IMR-90 (cell line): ENCODE measurements around the gene CTIF. TPM values are rescaled to one million over a fixed set of nuclear protein-coding genes. Genes with fewer than 3 reads are reported as not detected.

Experiments
- ATAC-seq: fragments of 200-7000 bp; cut with Tn5 transposase; 2 replicates; pipeline ENCODE4 v1.9.1; 2020; ENCODE audit warnings: low read depth, mild to moderate bottlenecking, moderate library complexity
- BruUV-seq: library from RNA; stranded (reverse); fragments of 400-500 nt; replicated peaks from 2 replicates; lab custom pipeline; 2021; lab: Mats Ljungman, UMichigan
- CTCF ChIA-PET: fragments of 300-600 bp; formaldehyde crosslinking; extraction: SDS; loops from one replicate; lab custom pipeline; 2021; ENCODE audit warnings: antibody characterized with exemption; lab: Yijun Ruan, JAX
- POLR2A ChIA-PET: fragments of 300-600 bp; sonication (Branson Sonifier 250); formaldehyde crosslinking; loops from one replicate; lab custom pipeline; 2022; ENCODE audit warnings: antibody characterized with exemption; ENCODE audit not compliant: unreplicated experiment; lab: Charles Lee
- DNase-seq: peaks from one replicate; pipeline ENCODE4 v3.0.0; 2013
- H2AFZ ChIP-seq: replicated peaks from 2 replicates; pipeline ENCODE3; 2013; ENCODE audit warnings: low read length, mild to moderate bottlenecking; ENCODE audit not compliant: poor library complexity
- H2AK5ac ChIP-seq: 2 replicates; pipeline ENCODE4 v1.6.1; 2013; ENCODE audit warnings: low read depth, low read length, inconsistent platforms
- H2AK9ac ChIP-seq: replicated peaks from 2 replicates; pipeline ENCODE3; 2013; ENCODE audit warnings: mild to moderate bottlenecking, low read depth, low read length, moderate library complexity; ENCODE audit not compliant: poor library complexity
- H2BK120ac ChIP-seq: 2 replicates; pipeline ENCODE4 v1.6.1; 2013; ENCODE audit warnings: low read depth, low read length, inconsistent platforms
- H2BK15ac ChIP-seq: 3 replicates; pipeline ENCODE4 v1.6.1; 2013; ENCODE audit warnings: low read depth, low read length, inconsistent platforms
- H2BK20ac ChIP-seq: 2 replicates; pipeline ENCODE4 v1.6.1; 2013; ENCODE audit warnings: low read depth, mild to moderate bottlenecking, inconsistent platforms, low read length, moderate library complexity
- H2BK5ac ChIP-seq: 2 replicates; pipeline ENCODE4 v1.6.1; 2013; ENCODE audit warnings: mild to moderate bottlenecking, low read depth, low read length, inconsistent platforms; ENCODE audit not compliant: poor library complexity, severe bottlenecking
- H3K14ac ChIP-seq: replicated peaks from 2 replicates; pipeline ENCODE4 v1.6.1; 2013; ENCODE audit warnings: low read depth, low read length, inconsistent platforms
- H3K18ac ChIP-seq: 2 replicates; pipeline ENCODE4 v1.6.1; 2013; ENCODE audit warnings: low read depth, low read length, control low read depth
- H3K23ac ChIP-seq: 2 replicates; pipeline ENCODE4 v1.6.1; 2013; ENCODE audit warnings: low read depth, low read length, inconsistent platforms
- H3K27ac ChIP-seq: 2 replicates; pipeline ENCODE4 v1.5.1; 2013; ENCODE audit warnings: mild to moderate bottlenecking, control low read depth, low read length; ENCODE audit not compliant: insufficient read depth
- H3K27me3 ChIP-seq: 2 replicates; pipeline ENCODE4 v1.6.1; 2013; ENCODE audit warnings: low read length; ENCODE audit not compliant: control insufficient read depth, insufficient read depth
- H3K36me3 ChIP-seq: 2 replicates; pipeline ENCODE4 v1.6.1; 2013; ENCODE audit warnings: low read length, mixed read lengths; ENCODE audit not compliant: control insufficient read depth, insufficient read depth
- H3K4ac ChIP-seq: 2 replicates; pipeline ENCODE4 v1.6.1; 2013; ENCODE audit warnings: low read depth, low read length, inconsistent platforms
- H3K4me1 ChIP-seq: 2 replicates; pipeline ENCODE4 v1.6.1; 2013; ENCODE audit warnings: low read length, mixed read lengths; ENCODE audit not compliant: control insufficient read depth, insufficient read depth
- H3K4me2 ChIP-seq: 2 replicates; pipeline ENCODE4 v1.6.1; 2013; ENCODE audit warnings: low read depth, mild to moderate bottlenecking, control low read depth, low read length, moderate library complexity
- H3K4me3 ChIP-seq: 2 replicates; pipeline ENCODE4 v1.5.1; 2013; ENCODE audit warnings: low read depth, mild to moderate bottlenecking, control low read depth, low read length, moderate library complexity; ENCODE audit not compliant: insufficient read depth
- H3K56ac ChIP-seq: 2 replicates; pipeline ENCODE4 v1.6.1; 2013; ENCODE audit warnings: low read length, inconsistent platforms; ENCODE audit not compliant: insufficient read depth; ENCODE audit errors: extremely low read depth
- H3K79me1 ChIP-seq, 2 experiments: 2 replicates each; pipeline ENCODE4 v1.6.1; 2013; ENCODE audit warnings: low read length in 2 of 2, inconsistent platforms in 1 of 2, low read depth in 1 of 2
- H3K9ac ChIP-seq: 2 replicates; pipeline ENCODE4 v1.6.1; 2013; ENCODE audit warnings: low read depth, low read length, control low read depth
- H3K9me1 ChIP-seq: 2 replicates; pipeline ENCODE4 v1.6.1; 2013; ENCODE audit warnings: low read length, inconsistent platforms; ENCODE audit not compliant: insufficient read depth
- H3K9me3 ChIP-seq: 2 replicates; pipeline ENCODE4 v1.6.1; 2013; ENCODE audit warnings: low read length; ENCODE audit not compliant: control insufficient read depth, insufficient read depth
- H4K20me1 ChIP-seq: 2 replicates; pipeline ENCODE4 v1.6.1; 2013; ENCODE audit warnings: low read length, inconsistent platforms; ENCODE audit not compliant: insufficient read depth
- H4K5ac ChIP-seq: 2 replicates; pipeline ENCODE4 v1.6.1; 2013; ENCODE audit warnings: mild to moderate bottlenecking, low read depth, low read length, control low read depth
- H4K8ac ChIP-seq, 2 experiments: 2 replicates each; pipeline ENCODE4 v1.6.1; 2013; ENCODE audit warnings: low read depth in 2 of 2, low read length in 2 of 2, control low read depth in 1 of 2, inconsistent platforms in 1 of 2
- H4K91ac ChIP-seq: 2 replicates; pipeline ENCODE4 v1.6.1; 2013; ENCODE audit warnings: low read depth, low read length, inconsistent platforms; ENCODE audit not compliant: insufficient read depth
- BHLHE40 ChIP-seq: fragments of 150-350 bp; IDR thresholded peaks from 2 replicates; pipeline ENCODE4 v1.6.1; 2016; ENCODE audit warnings: mild to moderate bottlenecking, low read depth, low read length
- CEBPB ChIP-seq: IDR thresholded peaks from 2 replicates; pipeline ENCODE4 v1.6.1; 2012; ENCODE audit warnings: low read depth, low read length, improper control_type of control experiment
- CHD1 ChIP-seq: IDR thresholded peaks from 2 replicates; pipeline ENCODE4 v1.6.1; 2012; ENCODE audit warnings: low read depth, low read length, improper control_type of control experiment
- CTCF ChIP-seq: conservative IDR thresholded peaks from 2 replicates; pipeline ENCODE4 v1.5.1; 2012; ENCODE audit warnings: mild to moderate bottlenecking, low read depth, low read length, improper control_type of control experiment
- ELK1 ChIP-seq: fragments of 150-350 bp; IDR thresholded peaks from 2 replicates; pipeline ENCODE4 v1.6.1; 2016; ENCODE audit warnings: low read depth, mild to moderate bottlenecking, low read length, moderate library complexity, borderline replicate concordance
- FOS ChIP-seq: fragments of 150-350 bp; IDR thresholded peaks from 2 replicates; pipeline ENCODE4 v1.6.1; 2016; ENCODE audit warnings: low read depth, low read length
- MAFK ChIP-seq: IDR thresholded peaks from 2 replicates; pipeline ENCODE4 v1.6.1; 2012; ENCODE audit warnings: low read depth, low read length, improper control_type of control experiment
- MAZ ChIP-seq: IDR thresholded peaks from 2 replicates; pipeline ENCODE4 v1.6.1; 2012; ENCODE audit warnings: low read depth, mild to moderate bottlenecking, low read length, improper control_type of control experiment, moderate library complexity, borderline replicate concordance
- MXI1 ChIP-seq: IDR thresholded peaks from 2 replicates; pipeline ENCODE4 v1.6.1; 2012; ENCODE audit warnings: low read depth, mild to moderate bottlenecking, low read length, moderate library complexity, borderline replicate concordance
- NFE2L2 ChIP-seq: fragments of 150-350 bp; IDR thresholded peaks from 2 replicates; pipeline ENCODE4 v1.6.1; 2016; ENCODE audit warnings: low read depth, mild to moderate bottlenecking, low read length
- POLR2A ChIP-seq: IDR thresholded peaks from 2 replicates; pipeline ENCODE4 v1.6.1; 2012; ENCODE audit warnings: mild to moderate bottlenecking, low read depth, low read length
- RAD21 ChIP-seq: IDR thresholded peaks from 2 replicates; pipeline ENCODE4 v1.6.1; 2012; ENCODE audit warnings: low read length, improper control_type of control experiment
- RCOR1 ChIP-seq: IDR thresholded peaks from 2 replicates; pipeline ENCODE4 v1.6.1; 2012; ENCODE audit warnings: mild to moderate bottlenecking, low read length, improper control_type of control experiment; ENCODE audit not compliant: insufficient replicate concordance
- RFX5 ChIP-seq: IDR thresholded peaks from 2 replicates; pipeline ENCODE4 v1.8.0; 2012; ENCODE audit warnings: low read depth, mild to moderate bottlenecking, low read length, moderate library complexity
- SMC3 ChIP-seq: fragments of 150-350 bp; IDR thresholded peaks from 2 replicates; pipeline ENCODE4 v1.6.1; 2016; ENCODE audit warnings: low read depth, mild to moderate bottlenecking, antibody characterized with exemption, low read length, moderate library complexity
- USF2 ChIP-seq: fragments of 150-350 bp; IDR thresholded peaks from 2 replicates; pipeline ENCODE4 v1.6.1; 2017; ENCODE audit warnings: mild to moderate bottlenecking, antibody characterized with exemption, low read length, low read depth
- WGBS, 2 experiments: methylation state at CpG; one replicate each; pipeline versions ENCODE4 v1.1.5 to v1.1.7; 2013; ENCODE audit warnings: missing lambda C conversion rate in 2 of 2; ENCODE audit not compliant: insufficient read length in 1 of 2; ENCODE audit errors: extremely low coverage in 2 of 2; 5-methylcytosine and 5-hydroxymethylcytosine counted together
- dilution Hi-C: fragments of 300-500 bp; cut with HindIII; formaldehyde crosslinking; loops from one replicate; pipeline ENCODE4 v1.14.3; 2018; ENCODE audit warnings: low sequenced_read_pairs; ENCODE audit not compliant: unreplicated experiment
- in situ Hi-C: fragments of 300-500 bp; cut with MboI; formaldehyde crosslinking; loops from 3 replicates; pipeline ENCODE4 v1.14.3; 2019; ENCODE audit warnings: low sequenced_read_pairs, inconsistent platforms, mixed read lengths
- intact Hi-C: fragments of 100-400 bp; cut with micrococcal nuclease; formaldehyde crosslinking; loops from 2 replicates; pipeline ENCODE4 v1.10.0; 2022
- polyA plus RNA-seq, 3 experiments: library from polyadenylated mRNA; depleted of rRNA; stranded (reverse); fragments of >200 nt; gene quantifications; 2 replicates each; pipeline ENCODE4 v1.2.3, GENCODE V29; 2012; ENCODE audit warnings: low replicate concordance in 1 of 3
- total RNA-seq: library from RNA; depleted of rRNA; stranded (reverse); fragments of >200 nt; gene quantifications from 2 replicates; pipeline ENCODE4 v1.2.3, GENCODE V29; 2012

Gene CTIF
- total and polyA plus RNA-seq, 2 of the 4 experiments (the other 2 are of a cell fraction) = 25.1 to 57.0 TPM

GRCh38 chr18:48682768-48683167 lies 143.9 kb downstream of the CTIF start:
- H2AFZ ChIP-seq = no peak overlapping the region
- TF ChIP-seq BHLHE40 = no peak
- TF ChIP-seq ELK1 = no peak
- TF ChIP-seq FOS = no peak
- TF ChIP-seq RAD21 = no peak
- no peak for TF ChIP-seq MAZ
- TF ChIP-seq MXI1 = no peak
- TF ChIP-seq POLR2A = no peak
- no peak for TF ChIP-seq USF2
- no peak for TF ChIP-seq RFX5
- TF ChIP-seq MAFK = no peak
- no peak for TF ChIP-seq CHD1
- TF ChIP-seq RCOR1 = no peak
- TF ChIP-seq NFE2L2 = no peak
- no peak for TF ChIP-seq CTCF
- no peak for TF ChIP-seq SMC3
- TF ChIP-seq CEBPB = no peak
- CTCF ChIA-PET = no interaction called here
- no peak overlapping the region for H3K18ac ChIP-seq
- BruUV-seq = no TSS peak
- no peak overlapping the region for H3K14ac ChIP-seq
- no peaks in the 10 kb centered on the region for H3K9me3 ChIP-seq
- no peak overlapping the region for H4K91ac ChIP-seq
- no peak overlapping the region for H4K5ac ChIP-seq
- H3K9ac ChIP-seq = no peak overlapping the region
- no peaks in the 10 kb centered on the region for H3K27me3 ChIP-seq
- DNase-seq (no peak), ATAC-seq (no peak)
- H3K79me1 ChIP-seq = peaks cover 29 to 75% of the 10 kb centered on the region in 2 experiments
- no peak overlapping the region for H2BK5ac ChIP-seq
- no peak overlapping the region for H2AK9ac ChIP-seq
- H3K27ac ChIP-seq = no peak overlapping the region
- H2BK15ac ChIP-seq = no peak overlapping the region
- no peak overlapping the region for H4K8ac ChIP-seq
- H3K4me2 ChIP-seq = no peak overlapping the region
- no peak overlapping the region for H2BK20ac ChIP-seq
- no peak overlapping the region for H3K56ac ChIP-seq
- peaks cover 31% of the 10 kb centered on the region for H3K36me3 ChIP-seq
- H2BK120ac ChIP-seq = no peak overlapping the region
- no peak overlapping the region for H2AK5ac ChIP-seq
- in situ Hi-C loops (no loop called here), dilution Hi-C loops (no loop called here), intact Hi-C loops (no loop called here)
- POLR2A ChIA-PET = no interaction called here
- peaks cover 40% of the 10 kb centered on the region for H4K20me1 ChIP-seq
- no peak overlapping the region for H3K23ac ChIP-seq
- H3K4ac ChIP-seq = no peak overlapping the region
- H3K4me1 ChIP-seq = peaks cover 7% of the 10 kb centered on the region; the same call in 1 of the 2 replicates
- WGBS, 2 experiments = no CpG with 5 or more reads among the region's 13 CpGs
- H3K4me3 ChIP-seq = no peak overlapping the region
- H3K9me1 ChIP-seq = peaks cover 14% of the 10 kb centered on the region; the same call in 1 of the 2 replicates
